Trophoblast cell (in vitro differentiated cells and primary cell): ENCODE results near the gene ARHGAP30.

ENCODE experiments used
- DNase-seq, 2 donors: peaks; one replicate each; pipeline ENCODE4 v3.0.0-alpha.2; 2016
- H2AFZ ChIP-seq: 2 replicates; pipeline ENCODE4 v1.6.1; 2013; ENCODE audit warnings: low read length, moderate library complexity, mild to moderate bottlenecking; ENCODE audit not compliant: insufficient read depth, poor library complexity
- H2AK5ac ChIP-seq: 2 replicates; pipeline ENCODE4 v1.6.1; 2013; ENCODE audit warnings: mild to moderate bottlenecking, low read length
- H2BK120ac ChIP-seq: 2 replicates; pipeline ENCODE4 v1.6.1; 2013; ENCODE audit warnings: low read length, mild to moderate bottlenecking, moderate library complexity; ENCODE audit not compliant: insufficient read depth, poor library complexity
- H2BK12ac ChIP-seq: 2 replicates; pipeline ENCODE4 v1.6.1; 2013; ENCODE audit warnings: mild to moderate bottlenecking, low read length, moderate library complexity
- H2BK5ac ChIP-seq: 2 replicates; pipeline ENCODE4 v1.6.1; 2013; ENCODE audit warnings: low read length, low read depth, moderate library complexity, mild to moderate bottlenecking; ENCODE audit not compliant: poor library complexity
- H3K14ac ChIP-seq: 2 replicates; pipeline ENCODE4 v1.6.1; 2013; ENCODE audit warnings: mild to moderate bottlenecking, low read length
- H3K18ac ChIP-seq: 2 replicates; pipeline ENCODE4 v1.6.1; 2013; ENCODE audit warnings: mild to moderate bottlenecking, low read length
- H3K23ac ChIP-seq: 2 replicates; pipeline ENCODE4 v1.6.1; 2013; ENCODE audit warnings: low read length
- H3K27ac ChIP-seq: 2 replicates; pipeline ENCODE4 v1.5.1; 2013; ENCODE audit warnings: low read depth, mild to moderate bottlenecking, inconsistent platforms, low read length, moderate library complexity
- H3K27me3 ChIP-seq: 2 replicates; pipeline ENCODE4 v1.6.1; 2013; ENCODE audit warnings: inconsistent platforms, mild to moderate bottlenecking, low read length, moderate library complexity; ENCODE audit not compliant: insufficient read depth
- H3K36me3 ChIP-seq, 2 experiments: 1 replicate in 1 of 2; 2 replicates in 1 of 2; pipeline ENCODE4 v1.6.1; 2013; ENCODE audit warnings: low read length in 2 of 2, mild to moderate bottlenecking in 2 of 2, moderate library complexity in 1 of 2; ENCODE audit not compliant: insufficient read depth in 2 of 2, control insufficient read depth in 1 of 2
- H3K4ac ChIP-seq: 2 replicates; pipeline ENCODE4 v1.6.1; 2013; ENCODE audit warnings: low read depth, mild to moderate bottlenecking, low read length, moderate library complexity
- H3K4me1 ChIP-seq, 2 experiments: 1 replicate in 1 of 2; 2 replicates in 1 of 2; pipeline ENCODE4 v1.6.1; 2013; ENCODE audit warnings: low read length in 2 of 2, mild to moderate bottlenecking in 2 of 2, moderate library complexity in 1 of 2; ENCODE audit not compliant: insufficient read depth in 2 of 2, control insufficient read depth in 1 of 2
- H3K4me2 ChIP-seq: 2 replicates; pipeline ENCODE4 v1.6.1; 2013; ENCODE audit warnings: inconsistent platforms, mild to moderate bottlenecking, low read length, moderate library complexity
- H3K4me3 ChIP-seq: 2 replicates; pipeline ENCODE4 v1.5.1; 2013; ENCODE audit warnings: mild to moderate bottlenecking, low read depth, low read length, inconsistent platforms
- H3K79me1 ChIP-seq: one replicate; pipeline ENCODE4 v1.6.1; 2013; ENCODE audit warnings: low read length
- H3K79me2 ChIP-seq: 2 replicates; pipeline ENCODE4 v1.6.1; 2013; ENCODE audit warnings: low read length, mild to moderate bottlenecking; ENCODE audit not compliant: control insufficient read depth, insufficient read depth, poor library complexity
- H3K9ac ChIP-seq: 2 replicates; pipeline ENCODE4 v1.6.1; 2013; ENCODE audit warnings: mild to moderate bottlenecking, low read length
- H3K9me3 ChIP-seq: 2 replicates; pipeline ENCODE4 v1.6.1; 2013; ENCODE audit warnings: low read depth, mild to moderate bottlenecking, control low read depth, inconsistent platforms, low read length; ENCODE audit not compliant: insufficient read depth
- H4K12ac ChIP-seq: 2 replicates; pipeline ENCODE4 v1.6.1; 2013; ENCODE audit warnings: low read depth, mild to moderate bottlenecking, low read length, moderate library complexity
- H4K8ac ChIP-seq: 2 replicates; pipeline ENCODE4 v1.6.1; 2013; ENCODE audit warnings: low read depth, mild to moderate bottlenecking, low read length, moderate library complexity
- H4K91ac ChIP-seq: one replicate; pipeline ENCODE4 v1.6.1; 2013; ENCODE audit warnings: low read depth, mild to moderate bottlenecking, low read length, moderate library complexity
- WGBS: extraction: QIAGEN DNeasy Blood & Tissue Kit; methylation state at CpG from one replicate; pipeline ENCODE4 v1.1.7; 2013; ENCODE audit warnings: missing lambda C conversion rate; ENCODE audit not compliant: insufficient read length, insufficient coverage; ENCODE audit errors: extremely low coverage; 5-methylcytosine and 5-hydroxymethylcytosine counted together

Gene ARHGAP30

GRCh38 chr1:161077426-161077825, 7.7 kb upstream of the ARHGAP30 start:
- Histone ChIP-seq H3K27me3 (no peaks in the 10 kb centered on the region), H2AK5ac (peak overlapping the region; percentile 1), H3K23ac (no peak overlapping the region)

GRCh38 chr1:161076410-161076809, 6.7 kb upstream of the ARHGAP30 start:
- Histone ChIP-seq H2BK5ac (no peak overlapping the region), H2BK120ac (no peak overlapping the region), H2BK12ac (peak overlapping the region; percentile 51), H3K23ac (no peak overlapping the region), H3K27me3 (no peaks in the 10 kb centered on the region), H3K36me3 (peaks cover 21 to 22% of the 10 kb centered on the region in 2 experiments), H3K4me2 (no peak overlapping the region), H3K4me3 (no peak overlapping the region), H2AK5ac (no peak overlapping the region), H2AFZ (no peak overlapping the region), H3K4me1 (peaks cover 31 to 45% of the 10 kb centered on the region in 2 experiments), H3K14ac (no peak overlapping the region), H3K9me3 (peaks cover 2% of the 10 kb centered on the region), H3K4ac (no peak overlapping the region), H3K79me1 (peaks cover 34% of the 10 kb centered on the region), H4K12ac (no peak overlapping the region), H3K9ac (no peak overlapping the region), H3K79me2 (peaks cover 2% of the 10 kb centered on the region), H4K91ac (no peak overlapping the region), H3K27ac (no peak overlapping the region), H3K18ac (no peak overlapping the region), H4K8ac (no peak overlapping the region)
- DNase-seq, result no peak

More at GRCh38 chr1:161077426-161077825, 7.7 kb upstream of the ARHGAP30 start:
- H4K12ac ChIP-seq, result no peak overlapping the region
- H4K8ac ChIP-seq, result no peak overlapping the region
- H3K4ac ChIP-seq, result no peak overlapping the region
- H2BK120ac ChIP-seq, result no peak overlapping the region
- no peak overlapping the region for H3K27ac ChIP-seq
- H3K36me3 ChIP-seq, result peaks cover 18% of the 10 kb centered on the region in 2 experiments
- no peak overlapping the region for H3K4me3 ChIP-seq
- H4K91ac ChIP-seq, result no peak overlapping the region
- H3K9me3 ChIP-seq, result peaks cover 2% of the 10 kb centered on the region
- WGBS, result no CpG with 5 or more reads among the region's 9 CpGs
- peaks cover 37 to 48% of the 10 kb centered on the region in 2 experiments for H3K4me1 ChIP-seq
- no peak overlapping the region for H3K4me2 ChIP-seq
- no peak for DNase-seq
- no peak overlapping the region for H3K18ac ChIP-seq
- peaks cover 40% of the 10 kb centered on the region for H3K79me1 ChIP-seq
- no peak overlapping the region for H3K14ac ChIP-seq
- peaks cover 3% of the 10 kb centered on the region for H3K79me2 ChIP-seq
- peak overlapping the region; percentile 19 for H2BK5ac ChIP-seq
- peak overlapping the region; percentile 53 for H2BK12ac ChIP-seq
- H2AFZ ChIP-seq, result no peak overlapping the region
- no peak overlapping the region for H3K9ac ChIP-seq

- peaks cover 17 to 29% of the 10 kb centered on the region in 2 experiments for H3K4me1 ChIP-seq
- peak overlapping the region; percentile 18 for H2BK120ac ChIP-seq
- no peak overlapping the region for H3K4me2 ChIP-seq
- H3K23ac ChIP-seq, result no peak overlapping the region
- peaks cover 21 to 25% of the 10 kb centered on the region in 2 experiments for H3K36me3 ChIP-seq
- peak overlapping the region; percentile 67 for H2AK5ac ChIP-seq
- no CpG with 5 or more reads among the region's 12 CpGs for WGBS
- H3K4ac ChIP-seq, result no peak overlapping the region
- peak overlapping the region; percentile 26 for H3K18ac ChIP-seq
- H3K4me3 ChIP-seq, result no peak overlapping the region
- H2BK12ac ChIP-seq, result peak overlapping the region; percentile 70
- H4K91ac ChIP-seq, result peak overlapping the region; percentile 74
- H4K12ac ChIP-seq, result no peak overlapping the region
- H4K8ac ChIP-seq, result no peak overlapping the region
- H2BK5ac ChIP-seq, result peak overlapping the region; percentile 11
- H3K27ac ChIP-seq, result no peak overlapping the region
- no peak overlapping the region for H2AFZ ChIP-seq
- H3K9me3 ChIP-seq, result peaks cover 2% of the 10 kb centered on the region
- no peaks in the 10 kb centered on the region for H3K27me3 ChIP-seq
- H3K14ac ChIP-seq, result peak overlapping the region; percentile 19
- H3K9ac ChIP-seq, result no peak overlapping the region
- no peaks in the 10 kb centered on the region for H3K79me2 ChIP-seq
- DNase-seq, result peak; percentile 44 to 59
- H3K79me1 ChIP-seq, result peaks cover 20% of the 10 kb centered on the region
These were observed 5.1 kb upstream of the ARHGAP30 start for GRCh38 chr1:161074676-161075368.

GRCh38 chr1:161073474-161074121, 3.9 kb upstream of the ARHGAP30 start:
- Histone ChIP-seq H3K9ac (no peak overlapping the region), H3K27ac (no peak overlapping the region), H2BK12ac (peak overlapping the region; percentile 50), H3K14ac (peak overlapping the region; percentile 13), H2BK5ac (no peak overlapping the region), H4K91ac (peak overlapping the region; percentile 74), H3K79me1 (peaks cover 12% of the 10 kb centered on the region), H3K18ac (no peak overlapping the region), H3K23ac (no peak overlapping the region), H3K9me3 (peaks cover 2% of the 10 kb centered on the region), H3K4me1 (peaks cover 12 to 24% of the 10 kb centered on the region in 2 experiments), H2AFZ (no peak overlapping the region), H3K36me3 (peaks cover 23 to 25% of the 10 kb centered on the region in 2 experiments), H3K79me2 (no peaks in the 10 kb centered on the region), H2BK120ac (peak overlapping the region; percentile 39), H2AK5ac (peak overlapping the region; percentile 45), H3K4ac (no peak overlapping the region), H3K4me3 (no peak overlapping the region), H4K12ac (no peak overlapping the region), H3K27me3 (no peaks in the 10 kb centered on the region), H4K8ac (no peak overlapping the region), H3K4me2 (no peak overlapping the region)
- WGBS, result no CpG with 5 or more reads among the region's 7 CpGs
- peak; percentile 88 to 92 for DNase-seq
